ENCODE measurements around the gene IFNG. TPM values are rescaled to one million over a fixed set of nuclear protein-coding genes. Genes with fewer than 3 reads are reported as not detected.
A peak's percentile ranks its signal among the peaks of the same experiment; 100 is the strongest.

The IFNG gene
- total RNA-seq, 5 donors from 2014 or later (not counting 1 experiment from before 2014, with no cell fraction given), result 0.53 to 11.8 (median 1.6) TPM

- H3K4me1 Mint-ChIP-seq, result peaks cover 53 to 54% (median 53%) of the 10 kb centered on the region in 3 donors
These were observed 14.3 kb upstream of the IFNG start for GRCh38 chr12:68173792-68174191.

DNA sequence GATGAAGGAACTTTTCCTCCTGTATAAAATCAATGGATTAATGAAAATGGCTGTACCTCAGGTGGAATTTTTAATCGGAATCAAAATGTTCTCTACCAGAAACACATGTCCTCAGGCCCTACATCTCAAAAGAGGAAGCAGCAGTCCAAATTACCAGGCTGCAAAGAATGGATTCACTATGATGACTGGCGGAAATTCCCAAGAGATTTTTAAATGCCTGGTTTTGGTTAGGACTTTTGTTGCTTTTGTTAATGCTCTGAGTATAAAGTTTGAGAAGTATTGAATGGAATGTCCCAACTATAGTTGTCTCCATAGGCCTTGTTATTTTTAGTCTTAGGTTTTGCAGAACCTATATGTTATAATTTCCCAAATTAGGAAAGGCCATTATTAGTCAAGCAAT is 11.2 kb upstream of the IFNG start:
- Histone ChIP-seq H3K36me3 (ENCODE audit: control insufficient read depth in 2 of 2, extremely low read depth in 1 of 2, insufficient read depth in 1 of 2, low read length in 1 of 2) (no peaks in the 10 kb centered on the region), H3K27me3 (replicated peaks in 1 of 2; ENCODE audit: control insufficient read depth in 2 of 2, extremely low read depth in 1 of 2, insufficient read depth in 2 of 2, low read length in 1 of 2) (no peaks in the 10 kb centered on the region), H3K4me1 (ENCODE audit: control insufficient read depth in 1 of 2, extremely low read depth in 1 of 2, insufficient read depth in 2 of 2, low read length in 2 of 2) (peaks cover 9 to 11% of the 10 kb centered on the region in 2 experiments), H3K27ac (ENCODE audit: low read length) (no peak overlapping the region), H3K4me3 (ENCODE audit: control insufficient read depth in 1 of 2, extremely low read depth in 1 of 2, low read length in 1 of 2) (no peak overlapping the region), H3K9me3 (no peaks in the 10 kb centered on the region)
- no peaks in the 10 kb centered on the region for H3K36me3 Mint-ChIP-seq
- no peaks in the 10 kb centered on the region for H3K27me3 Mint-ChIP-seq
- POLR2A ChIA-PET, result interaction anchor here in 1 of 2 donors (1.0 kb wide), 1 partner anchor 10 kb away, joined by 3 read pairs; no protein-coding TSS in a partner anchor
- H3K4me1 Mint-ChIP-seq, result peaks cover 22 to 23% (median 22%) of the 10 kb centered on the region in 3 donors
- CTCF ChIA-PET, result interaction anchor here (0.5 to 1.7 kb wide), 4 partner anchors 10 to 130 kb away, joined by 3 to 5 read pairs (median 3); no protein-coding TSS in a partner anchor
- DNase-seq (no peak), ATAC-seq (replicated peaks in 1 of 4) (no peak)
- WGBS (ENCODE audit: insufficient coverage), result no CpG with 5 or more reads among the region's 2 CpGs
- H3K27ac Mint-ChIP-seq, result no peak overlapping the region
- no peaks in the 10 kb centered on the region for H3K9me3 Mint-ChIP-seq
- H3K4me3 Mint-ChIP-seq, result no peak overlapping the region

More at GRCh38 chr12:68173792-68174191, 14.3 kb upstream of the IFNG start:
- Mint-ChIP-seq H3K27me3 (no peaks in the 10 kb centered on the region), H3K9me3 (no peaks in the 10 kb centered on the region), H3K36me3 (no peaks in the 10 kb centered on the region), H3K4me3 (peak overlapping the region in 1 of 3 donors; percentile 67), H3K27ac (peak overlapping the region; percentile 89 to 91)
- H3K4me3 ChIP-seq (ENCODE audit: control insufficient read depth in 1 of 2, extremely low read depth in 1 of 2, low read length in 1 of 2), result no peak overlapping the region
- H3K27ac ChIP-seq (ENCODE audit: low read length), result no peak overlapping the region
- H3K9me3 ChIP-seq, result no peaks in the 10 kb centered on the region
- peaks cover 30 to 39% of the 10 kb centered on the region in 2 experiments for H3K4me1 ChIP-seq (ENCODE audit: control insufficient read depth in 1 of 2, extremely low read depth in 1 of 2, insufficient read depth in 2 of 2, low read length in 2 of 2)
- POLR2A ChIA-PET, result interaction anchor here (0.7 kb wide), 3 partner anchors 19 to 552 kb away, joined by 3 read pairs; no protein-coding TSS in a partner anchor
- H3K36me3 ChIP-seq (ENCODE audit: control insufficient read depth in 2 of 2, extremely low read depth in 1 of 2, insufficient read depth in 1 of 2, low read length in 1 of 2), result no peaks in the 10 kb centered on the region
- ATAC-seq (replicated peaks in 1 of 4), result no peak
- CTCF ChIA-PET, result interaction anchor here (0.6 to 1.3 kb wide), 6 partner anchors 13 to 234 kb away, joined by 3 to 7 read pairs (median 3); partner anchors contain the start of gene IFNG (in 1 of the 2)
- H3K27me3 ChIP-seq (replicated peaks in 1 of 2; ENCODE audit: control insufficient read depth in 2 of 2, extremely low read depth in 1 of 2, insufficient read depth in 2 of 2, low read length in 1 of 2), result no peaks in the 10 kb centered on the region
- DNase-seq, result no peak

- Mint-ChIP-seq H3K4me3 (no peak overlapping the region), H3K9me3 (no peaks in the 10 kb centered on the region), H3K27ac (no peak overlapping the region), H3K36me3 (no peaks in the 10 kb centered on the region), H3K4me1 (peaks cover 9 to 10% (median 9%) of the 10 kb centered on the region in 3 donors), H3K27me3 (no peaks in the 10 kb centered on the region)
- CTCF ChIA-PET, result interaction anchor here in 1 of 2 donors (1.9 kb wide), 1 partner anchor 11 kb away, joined by 13 read pairs; no protein-coding TSS in a partner anchor
- H3K4me1 ChIP-seq (ENCODE audit: control insufficient read depth in 1 of 2, extremely low read depth in 1 of 2, insufficient read depth in 2 of 2, low read length in 2 of 2), result peaks cover 5 to 8% of the 10 kb centered on the region in 2 experiments
- H3K27ac ChIP-seq (ENCODE audit: low read length), result no peak overlapping the region
- WGBS (ENCODE audit: insufficient coverage), result no CpG with 5 or more reads among the region's 1 CpG
- ATAC-seq (replicated peaks in 1 of 4) (no peak), DNase-seq (no peak)
- H3K4me3 ChIP-seq (ENCODE audit: control insufficient read depth in 1 of 2, extremely low read depth in 1 of 2, low read length in 1 of 2), result no peak overlapping the region
- POLR2A ChIA-PET, result interaction anchor here in 1 of 2 donors (0.5 kb wide), 1 partner anchor 125 kb away, joined by 3 read pairs; no protein-coding TSS in a partner anchor
- no peaks in the 10 kb centered on the region for H3K9me3 ChIP-seq
- H3K36me3 ChIP-seq (ENCODE audit: control insufficient read depth in 2 of 2, extremely low read depth in 1 of 2, insufficient read depth in 1 of 2, low read length in 1 of 2), result no peaks in the 10 kb centered on the region
- H3K27me3 ChIP-seq (replicated peaks in 1 of 2; ENCODE audit: control insufficient read depth in 2 of 2, extremely low read depth in 1 of 2, insufficient read depth in 2 of 2, low read length in 1 of 2), result no peaks in the 10 kb centered on the region
These were observed 9.8 kb upstream of the IFNG start for GRCh38 chr12:68169213-68169889.

- H3K27ac ChIP-seq (ENCODE audit: low read length), result no peak overlapping the region
- no peak overlapping the region for H3K4me3 ChIP-seq (ENCODE audit: control insufficient read depth in 1 of 2, extremely low read depth in 1 of 2, low read length in 1 of 2)
- H3K36me3 ChIP-seq (ENCODE audit: control insufficient read depth in 2 of 2, extremely low read depth in 1 of 2, insufficient read depth in 1 of 2, low read length in 1 of 2), result no peaks in the 10 kb centered on the region
- Mint-ChIP-seq H3K27me3 (no peaks in the 10 kb centered on the region), H3K9me3 (no peaks in the 10 kb centered on the region), H3K27ac (no peak overlapping the region), H3K4me3 (no peak overlapping the region), H3K4me1 (peaks cover 8 to 14% (median 10%) of the 10 kb centered on the region in 3 donors), H3K36me3 (no peaks in the 10 kb centered on the region)
- no peaks in the 10 kb centered on the region for H3K27me3 ChIP-seq (replicated peaks in 1 of 2; ENCODE audit: control insufficient read depth in 2 of 2, extremely low read depth in 1 of 2, insufficient read depth in 2 of 2, low read length in 1 of 2)
- peaks cover 0 to 2% of the 10 kb centered on the region in 2 experiments for H3K4me1 ChIP-seq (ENCODE audit: control insufficient read depth in 1 of 2, extremely low read depth in 1 of 2, insufficient read depth in 2 of 2, low read length in 2 of 2)
- no CpG with 5 or more reads among the region's 5 CpGs for WGBS (ENCODE audit: insufficient coverage)
- DNase-seq, result no peak
- ATAC-seq (replicated peaks in 1 of 4), result no peak
- ChIA-PET CTCF (interaction anchor here in 1 of 2 donors (0.5 kb wide), 1 partner anchor 893 kb away, joined by 3 read pairs; no protein-coding TSS in a partner anchor), POLR2A (no interaction called here)
- no peaks in the 10 kb centered on the region for H3K9me3 ChIP-seq
These were observed 6.8 kb upstream of the IFNG start for GRCh38 chr12:68166317-68166831.

DNA sequence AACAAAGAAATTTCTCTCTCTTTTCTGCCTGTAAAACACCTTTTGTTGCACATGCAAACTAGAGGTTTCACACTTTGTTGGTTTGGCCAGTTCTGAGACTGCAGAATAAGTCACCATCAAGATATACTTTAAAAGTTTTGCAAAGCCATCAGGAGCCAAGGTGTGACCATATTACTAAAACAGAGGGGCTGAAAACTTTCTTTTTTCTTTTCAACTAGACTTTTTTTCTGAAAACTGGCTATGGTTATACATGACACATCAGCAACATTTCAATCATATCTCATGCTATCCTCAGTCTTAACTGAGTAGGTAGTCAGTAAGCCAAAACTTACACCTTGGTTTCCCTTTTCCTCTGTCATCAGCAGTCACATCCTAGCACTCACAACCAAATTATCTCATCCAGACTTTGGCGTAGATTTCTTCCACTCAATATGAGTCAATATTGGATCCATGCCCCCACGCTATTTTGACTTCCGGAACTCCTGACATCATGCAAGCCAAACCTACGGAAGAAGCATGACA is 4.1 kb upstream of the IFNG start:
- H3K4me1 ChIP-seq (ENCODE audit: control insufficient read depth in 1 of 2, extremely low read depth in 1 of 2, insufficient read depth in 2 of 2, low read length in 2 of 2), result peaks cover 2 to 4% of the 10 kb centered on the region in 2 experiments
- peak in 1 of 4 experiments; percentile 30 for ATAC-seq (replicated peaks in 1 of 4)
- Mint-ChIP-seq H3K27ac (peak overlapping the region; percentile 29 to 49), H3K4me1 (peaks cover 8 to 28% (median 23%) of the 10 kb centered on the region in 3 donors), H3K4me3 (peak overlapping the region in 1 of 3 donors; percentile 14), H3K27me3 (no peaks in the 10 kb centered on the region), H3K36me3 (no peaks in the 10 kb centered on the region), H3K9me3 (no peaks in the 10 kb centered on the region)
- no peaks in the 10 kb centered on the region for H3K9me3 ChIP-seq
- ChIA-PET CTCF (no interaction called here), POLR2A (no interaction called here)
- peak overlapping the region; percentile 34 for H3K27ac ChIP-seq (ENCODE audit: low read length)
- no peaks in the 10 kb centered on the region for H3K27me3 ChIP-seq (replicated peaks in 1 of 2; ENCODE audit: control insufficient read depth in 2 of 2, extremely low read depth in 1 of 2, insufficient read depth in 2 of 2, low read length in 1 of 2)
- no peaks in the 10 kb centered on the region for H3K36me3 ChIP-seq (ENCODE audit: control insufficient read depth in 2 of 2, extremely low read depth in 1 of 2, insufficient read depth in 1 of 2, low read length in 1 of 2)
- DNase-seq, result peak in 1 of 35 experiments; percentile 46
- H3K4me3 ChIP-seq (ENCODE audit: control insufficient read depth in 1 of 2, extremely low read depth in 1 of 2, low read length in 1 of 2), result no peak overlapping the region
- 50% methylated on average over 1 of the region's 4 CpGs for WGBS (ENCODE audit: insufficient coverage)

GRCh38 chr12:68162374-68162773 is 2.8 kb upstream of the IFNG start:
- Mint-ChIP-seq H3K36me3 (no peaks in the 10 kb centered on the region), H3K4me3 (no peak overlapping the region), H3K27me3 (no peaks in the 10 kb centered on the region), H3K27ac (no peak overlapping the region), H3K9me3 (no peaks in the 10 kb centered on the region), H3K4me1 (peaks cover 8 to 36% (median 30%) of the 10 kb centered on the region in 3 donors)
- ChIA-PET CTCF (interaction anchor here (0.6 to 1.1 kb wide), 2 partner anchors 8 to 290 kb away, joined by 3 to 6 read pairs; no protein-coding TSS in a partner anchor), POLR2A (no interaction called here)
- no CpG with 5 or more reads among the region's 2 CpGs for WGBS (ENCODE audit: insufficient coverage)
- peaks cover 2 to 4% of the 10 kb centered on the region in 2 experiments for H3K4me1 ChIP-seq (ENCODE audit: control insufficient read depth in 1 of 2, extremely low read depth in 1 of 2, insufficient read depth in 2 of 2, low read length in 2 of 2)
- no peak overlapping the region for H3K27ac ChIP-seq (ENCODE audit: low read length)
- H3K4me3 ChIP-seq (ENCODE audit: control insufficient read depth in 1 of 2, extremely low read depth in 1 of 2, low read length in 1 of 2), result no peak overlapping the region
- DNase-seq (no peak), ATAC-seq (replicated peaks in 1 of 4) (no peak)
- no peaks in the 10 kb centered on the region for H3K27me3 ChIP-seq (replicated peaks in 1 of 2; ENCODE audit: control insufficient read depth in 2 of 2, extremely low read depth in 1 of 2, insufficient read depth in 2 of 2, low read length in 1 of 2)
- H3K9me3 ChIP-seq, result no peaks in the 10 kb centered on the region
- no peaks in the 10 kb centered on the region for H3K36me3 ChIP-seq (ENCODE audit: control insufficient read depth in 2 of 2, extremely low read depth in 1 of 2, insufficient read depth in 1 of 2, low read length in 1 of 2)
